ENCODE results near the gene CST9L.

Gene CST9L, protein sequence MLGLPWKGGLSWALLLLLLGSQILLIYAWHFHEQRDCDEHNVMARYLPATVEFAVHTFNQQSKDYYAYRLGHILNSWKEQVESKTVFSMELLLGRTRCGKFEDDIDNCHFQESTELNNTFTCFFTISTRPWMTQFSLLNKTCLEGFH

DNA sequence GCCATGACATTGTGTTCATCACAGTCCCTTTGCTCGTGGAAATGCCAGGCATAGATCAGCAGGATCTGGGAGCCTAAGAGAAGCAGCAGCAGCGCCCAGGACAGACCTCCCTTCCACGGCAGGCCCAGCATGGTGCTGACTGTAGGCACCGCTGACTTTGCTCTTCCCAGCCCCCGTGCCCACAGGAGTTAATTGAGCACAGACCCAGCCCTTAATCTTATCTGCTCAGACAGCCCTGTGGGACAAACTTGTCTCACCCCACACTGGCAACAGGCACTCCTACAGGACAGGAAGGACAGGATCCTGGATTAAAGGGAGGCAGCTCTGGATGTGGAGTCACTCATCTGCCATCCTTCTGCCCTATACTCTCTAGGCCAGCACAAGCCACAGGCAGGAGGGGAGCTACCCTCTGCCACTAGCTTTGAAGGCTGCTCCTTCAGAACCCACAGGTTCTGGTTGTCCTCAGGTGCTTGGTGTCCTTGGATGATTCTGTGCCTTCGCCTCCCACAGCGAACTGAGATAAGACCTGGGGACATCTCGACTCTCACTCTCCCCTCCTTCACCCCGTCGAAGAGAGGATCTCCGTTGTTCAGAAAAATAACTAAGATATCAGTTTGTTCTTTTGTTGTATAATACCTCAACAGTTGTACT, at the start of gene CST9L:
Gene CST9L (minus strand): TSS at position 165 of the 651 bp plus-strand sequence. CDS start 34 bp downstream, at position 131.
- DNase-seq, result no peak

DNA sequence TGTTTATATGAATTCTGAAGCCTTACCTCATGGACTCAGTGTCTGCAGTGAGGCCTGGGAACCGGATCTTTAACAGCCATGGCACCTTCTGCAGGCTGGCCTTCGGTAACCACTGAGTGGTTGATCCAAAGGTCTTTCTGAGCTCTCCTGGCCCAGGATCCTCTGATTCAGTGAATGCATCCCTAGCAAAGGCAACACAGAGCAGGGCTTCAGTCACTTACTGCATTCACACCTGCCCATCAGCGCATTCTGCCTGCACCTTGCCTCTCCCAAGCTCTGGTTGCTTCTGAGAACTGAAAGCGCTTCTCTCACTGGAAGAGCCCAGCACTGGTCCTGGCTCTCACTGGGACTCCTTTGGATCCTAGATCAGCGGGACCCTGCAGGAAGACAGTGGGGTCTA, 45.9 kb upstream of the CST9L start:
- DNase-seq, result no peak

DNA sequence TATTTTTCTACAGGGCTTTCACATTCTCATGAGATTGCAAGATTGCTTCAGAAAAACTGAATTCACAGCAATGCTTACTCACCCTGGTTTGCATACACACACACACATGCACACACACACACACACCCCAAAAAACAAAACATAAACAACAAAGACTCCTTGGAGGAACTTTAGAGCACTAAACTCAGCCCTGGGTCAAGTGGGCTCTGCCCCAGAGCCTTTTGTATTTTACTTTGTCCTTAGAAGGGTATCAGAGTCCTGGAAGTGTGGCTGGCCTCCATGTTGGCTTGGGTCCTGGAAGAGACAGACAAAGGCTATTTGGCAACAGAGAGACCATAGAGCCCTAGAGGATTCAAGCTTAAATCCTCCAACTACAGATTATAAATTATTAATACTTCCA, 45.4 kb upstream of the CST9L start:
- DNase-seq, result no peak

DNA sequence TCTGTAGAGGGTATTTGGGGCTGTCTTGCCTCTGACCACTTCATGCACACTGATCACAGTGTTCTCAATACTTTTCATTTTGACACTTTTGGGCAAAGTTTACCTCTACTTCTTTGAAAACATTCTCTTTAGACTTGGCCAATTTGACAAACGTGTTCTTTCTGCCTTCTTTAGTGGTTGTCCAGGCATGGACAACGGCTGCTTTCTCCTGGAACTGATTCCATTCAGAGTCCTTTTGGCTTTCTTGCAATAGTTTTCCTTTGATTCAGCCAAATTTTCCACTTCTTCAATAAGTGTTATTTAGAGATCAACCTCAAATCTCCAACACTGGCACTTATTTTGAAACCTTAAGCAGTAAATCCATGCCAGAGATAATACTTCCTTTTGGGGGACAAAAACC, 44.1 kb upstream of the CST9L start:
- no peak for DNase-seq

DNA sequence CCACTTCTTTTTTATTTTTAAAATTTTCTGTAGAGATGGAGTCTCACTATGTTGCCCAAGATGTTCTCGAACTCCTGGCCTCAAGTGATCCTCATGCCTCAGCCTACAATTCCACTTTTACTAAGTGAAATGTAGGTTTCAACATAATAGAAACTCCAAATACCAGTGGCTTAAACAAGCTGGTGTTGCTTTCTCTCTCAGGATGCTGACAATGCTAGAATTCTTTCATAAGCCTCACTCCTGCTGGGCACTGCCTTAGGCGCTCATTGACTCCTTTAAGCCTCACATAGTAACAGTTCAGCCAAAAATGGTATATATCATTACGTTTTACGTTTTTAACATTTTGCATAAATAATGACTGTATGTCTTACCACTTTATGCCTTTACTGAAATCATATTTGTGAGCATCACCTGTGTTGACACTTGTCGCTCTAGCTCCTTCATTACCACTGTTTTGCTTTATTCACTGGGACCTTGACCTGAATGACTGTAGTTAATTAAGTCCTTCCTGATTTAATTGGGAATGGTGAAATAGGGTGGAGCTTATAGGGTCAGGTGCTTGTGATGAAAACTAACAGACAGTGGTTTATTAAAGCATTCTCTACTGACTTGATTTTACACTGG, 41.3 kb upstream of the CST9L start:
- DNase-seq, result no peak

DNA sequence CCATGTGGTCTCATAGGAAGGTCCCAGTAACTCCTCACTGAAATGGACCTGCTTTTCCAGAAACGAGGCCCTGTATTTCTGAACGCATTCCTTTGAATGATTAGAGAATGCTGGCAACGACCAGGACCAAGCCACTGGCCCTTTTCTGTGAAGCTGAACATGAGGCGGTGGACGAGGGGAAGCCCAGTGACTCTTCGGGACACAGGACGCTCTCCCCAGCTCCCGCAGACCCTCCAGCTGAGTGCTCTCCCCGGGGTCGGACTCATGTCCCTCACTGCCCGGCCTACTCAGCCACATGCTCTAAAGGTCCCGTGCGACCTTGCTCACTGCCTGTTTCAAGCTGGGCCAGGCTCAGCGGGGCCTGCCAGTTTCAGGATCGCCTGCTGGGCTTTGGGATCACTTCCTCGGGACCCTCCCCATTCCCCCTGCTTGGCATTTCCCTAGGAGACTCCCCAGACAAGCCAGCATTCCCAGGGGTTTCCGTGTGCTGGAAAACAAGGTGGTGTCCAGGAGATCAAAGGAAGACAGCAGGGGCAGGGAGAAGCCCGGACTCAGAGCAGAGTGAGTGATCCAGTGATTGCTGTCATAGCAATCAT, 40.1 kb upstream of the CST9L start:
- DNase-seq, result no peak

DNA sequence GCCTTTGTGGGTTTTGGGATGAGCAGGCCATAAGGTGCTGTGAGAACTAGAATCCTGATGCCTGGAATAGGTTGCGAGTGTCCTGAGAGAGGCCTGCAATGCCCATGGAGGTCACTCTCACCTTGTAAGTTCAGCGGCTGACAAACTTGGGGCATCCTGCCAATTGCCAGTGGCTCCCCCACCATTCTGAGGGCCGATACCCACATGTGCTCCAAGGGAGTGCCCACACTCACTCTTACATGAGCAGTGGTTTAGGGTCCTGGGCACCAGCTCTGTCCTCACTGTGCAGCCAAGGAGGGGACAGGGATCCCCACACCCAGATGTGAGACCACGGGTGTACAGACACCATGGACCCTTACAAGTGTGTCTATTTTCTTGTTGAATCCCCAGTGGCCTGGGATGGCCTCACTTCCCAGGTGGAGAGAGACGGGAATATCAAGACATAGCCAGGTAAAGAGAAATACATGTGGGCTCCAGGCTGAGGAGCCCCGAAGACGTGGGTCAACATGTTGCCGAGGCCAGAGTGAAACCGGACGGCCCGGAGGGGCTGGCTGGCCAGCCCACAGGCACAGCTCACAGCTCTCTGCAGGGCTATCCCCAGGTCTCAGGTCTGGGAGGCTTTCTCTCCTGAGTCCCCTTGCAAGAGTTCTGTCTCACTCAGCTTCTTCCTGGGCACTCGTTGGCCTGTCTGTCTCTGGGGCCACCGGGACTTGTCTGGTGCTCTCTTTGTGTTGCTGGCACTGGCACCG, 39.4 kb upstream of the CST9L start:
- DNase-seq, result no peak

DNA sequence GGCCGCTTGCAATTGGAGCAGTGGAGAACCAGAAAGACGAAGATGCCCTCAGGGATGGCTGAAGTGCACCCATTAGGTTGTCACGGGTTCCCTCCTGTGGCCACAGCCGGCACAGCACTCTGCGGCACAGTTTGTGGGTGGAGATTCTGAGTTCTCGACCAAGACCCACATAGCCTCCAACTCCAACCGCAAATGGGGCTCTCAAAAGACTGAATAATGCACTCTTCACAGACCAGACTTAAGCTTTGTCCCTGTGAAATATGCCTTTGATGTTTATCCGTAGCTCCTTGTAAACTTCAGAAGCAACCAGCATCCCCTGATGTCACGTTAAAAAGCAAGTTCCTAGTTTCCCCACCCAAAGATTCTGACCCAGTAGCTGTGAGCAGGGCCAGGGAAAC, 38.4 kb upstream of the CST9L start:
- peak; percentile 61 for DNase-seq

DNA sequence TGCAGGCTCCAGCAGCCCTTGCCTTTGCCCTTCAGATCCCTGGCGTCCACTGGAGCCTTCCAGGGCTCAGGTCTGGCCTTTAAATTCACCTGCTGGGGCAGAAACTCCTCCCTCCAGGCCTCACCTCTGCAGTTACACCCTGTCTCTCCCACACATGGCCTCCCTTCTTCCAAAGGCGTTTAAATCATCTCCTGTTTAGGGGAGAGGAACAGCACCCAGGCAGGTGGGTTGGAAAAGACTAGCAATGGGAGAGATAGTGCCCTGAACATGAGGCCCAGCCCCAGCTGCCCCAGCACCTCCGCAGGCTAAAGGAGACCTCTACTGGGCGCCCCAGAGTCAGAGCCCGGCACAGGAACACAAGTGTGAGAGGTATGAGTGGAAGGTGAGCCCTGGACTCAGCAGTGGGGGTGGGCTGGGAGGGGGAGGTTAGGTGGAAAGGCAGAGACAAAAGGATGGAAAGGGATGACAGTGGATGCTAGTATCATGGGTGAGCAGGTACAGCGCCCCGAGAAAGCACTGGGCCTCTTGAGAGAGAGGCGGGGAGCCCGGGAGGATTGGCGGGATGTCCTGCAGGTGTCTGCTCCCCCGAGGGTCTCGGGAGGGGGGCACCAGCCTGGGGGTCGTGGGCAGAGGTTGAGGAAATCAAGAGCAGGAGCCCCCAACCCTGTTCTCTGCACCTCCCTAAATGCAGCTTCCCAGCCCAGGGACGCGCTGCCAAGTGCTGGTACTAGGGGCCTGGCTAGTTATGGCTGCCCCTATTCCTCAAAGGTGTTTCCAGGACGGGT, 37.8 kb upstream of the CST9L start, which contains the start of gene CST9:
Gene CST9 (minus strand): TSS at position 51 of the 785 bp plus-strand sequence. CDS start 53 bp downstream, outside the sequence.
- no peak for DNase-seq

DNA sequence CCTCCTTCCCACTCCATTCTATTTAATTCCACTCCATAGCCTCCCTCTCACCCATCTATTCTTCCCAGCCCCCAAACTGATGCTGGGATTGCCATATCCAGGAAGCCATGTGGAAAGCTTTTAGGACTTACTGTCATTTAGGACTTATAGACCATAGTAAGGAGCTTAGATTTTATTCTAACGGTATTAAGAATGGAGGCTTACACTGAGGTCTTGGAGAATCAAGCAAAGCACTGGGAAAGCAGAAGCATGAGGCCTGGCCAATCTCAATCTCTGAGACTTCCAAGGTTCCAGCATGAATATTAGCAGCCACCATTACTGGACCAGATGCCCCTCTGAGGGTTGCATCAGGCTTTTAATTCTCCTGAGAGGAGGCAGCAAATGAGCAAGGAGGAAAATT, 36.0 kb upstream of the CST9L start:
- DNase-seq, result no peak

DNA sequence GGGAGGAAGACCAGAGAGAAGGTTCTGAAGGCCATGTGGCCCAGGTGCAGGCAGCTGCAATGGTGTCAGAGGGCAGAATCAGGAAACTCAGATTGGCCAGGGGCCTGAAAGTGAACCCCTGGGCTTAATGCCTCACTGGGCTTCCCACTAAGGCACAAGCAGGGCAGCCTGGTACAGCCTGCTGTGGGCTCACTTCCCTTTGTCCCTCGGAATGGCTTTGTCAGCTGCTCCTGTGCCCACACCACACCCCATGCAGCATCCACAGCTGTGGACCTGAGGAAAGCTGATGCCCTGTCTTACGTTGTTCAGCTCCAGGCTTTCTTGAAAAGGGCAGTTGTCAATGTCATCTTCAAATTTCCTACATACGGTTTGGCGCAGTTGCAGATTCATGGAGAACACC, 35.0 kb upstream of the CST9L start:
- DNase-seq, result no peak

DNA sequence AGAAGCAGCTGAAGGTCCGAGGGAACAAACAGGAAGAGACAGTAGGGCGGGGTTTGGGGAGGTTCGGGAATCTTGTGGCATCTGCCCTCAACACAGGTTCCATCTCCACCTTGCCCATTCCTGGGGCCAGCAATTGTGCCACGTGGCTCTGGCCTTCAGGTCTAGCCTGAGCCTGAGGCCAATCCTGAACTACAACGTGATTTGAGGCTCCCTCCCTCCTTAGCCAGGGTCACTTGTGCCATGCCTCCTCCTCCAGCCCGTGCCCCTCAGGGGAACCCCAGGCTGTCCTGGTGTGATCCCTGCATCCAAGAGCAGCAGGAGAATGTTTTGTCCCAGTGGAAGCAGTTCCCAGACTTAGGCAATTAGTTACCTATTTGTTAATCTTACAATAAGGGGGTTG, 34.4 kb upstream of the CST9L start:
- DNase-seq, result no peak

DNA sequence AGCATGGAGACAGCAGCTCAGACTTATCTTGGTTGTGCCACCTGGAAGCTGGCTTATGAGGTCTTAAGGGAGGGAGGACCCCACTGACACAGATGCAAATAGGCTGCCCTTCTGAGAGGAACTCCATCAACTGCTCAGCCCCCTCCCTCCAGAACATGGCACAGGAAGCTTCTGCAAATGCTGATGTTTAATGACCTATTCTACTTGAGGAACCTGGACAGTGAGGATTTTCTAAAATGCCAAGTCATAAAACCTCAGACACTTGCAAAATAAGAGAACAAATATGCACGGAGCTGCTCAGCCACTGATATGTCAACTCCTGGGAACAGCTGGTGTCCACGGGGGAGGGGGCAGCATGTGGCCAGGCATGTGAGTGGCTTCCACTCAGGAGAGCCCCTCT, 34.0 kb upstream of the CST9L start:
- no peak for DNase-seq

DNA sequence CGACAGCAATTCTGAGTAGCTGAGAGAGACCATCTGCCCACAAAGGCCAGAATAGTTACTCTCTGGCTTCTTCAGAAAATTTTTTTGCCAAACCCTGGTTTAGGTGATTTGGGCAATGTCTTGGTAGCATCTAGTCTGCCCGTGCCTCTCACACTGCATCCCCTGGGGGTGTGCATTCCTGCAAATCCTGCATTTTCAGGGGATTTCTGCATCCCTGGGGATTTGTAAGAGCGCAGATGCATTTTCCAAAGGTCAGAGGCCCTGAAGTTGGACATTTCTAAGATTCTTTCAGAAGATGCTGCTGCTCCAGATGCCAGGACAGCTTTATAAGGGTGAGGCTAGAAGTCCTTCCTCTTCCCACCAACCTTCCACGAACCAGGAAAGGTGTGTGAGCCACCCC, 33.4 kb upstream of the CST9L start:
- no peak for DNase-seq

DNA sequence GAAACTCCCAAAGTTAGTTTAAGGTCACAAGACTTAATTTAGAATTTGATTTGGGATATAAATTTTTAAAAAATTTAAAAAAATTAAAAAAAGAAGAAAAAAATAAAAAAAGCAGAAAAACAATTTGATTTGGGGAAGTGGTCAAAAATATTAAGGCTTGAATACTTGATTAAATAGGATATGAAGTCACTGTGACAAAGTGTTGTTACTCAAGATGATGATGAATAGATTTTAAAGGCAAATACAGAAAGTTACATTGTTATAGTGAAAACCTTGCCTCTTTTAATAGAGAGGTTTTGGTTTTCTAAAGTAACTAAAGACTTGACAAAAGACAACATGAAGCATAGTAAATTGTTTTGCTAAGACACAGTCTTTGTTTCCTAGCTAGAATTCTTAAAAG, 30.2 kb upstream of the CST9L start:
- DNase-seq, result no peak

DNA sequence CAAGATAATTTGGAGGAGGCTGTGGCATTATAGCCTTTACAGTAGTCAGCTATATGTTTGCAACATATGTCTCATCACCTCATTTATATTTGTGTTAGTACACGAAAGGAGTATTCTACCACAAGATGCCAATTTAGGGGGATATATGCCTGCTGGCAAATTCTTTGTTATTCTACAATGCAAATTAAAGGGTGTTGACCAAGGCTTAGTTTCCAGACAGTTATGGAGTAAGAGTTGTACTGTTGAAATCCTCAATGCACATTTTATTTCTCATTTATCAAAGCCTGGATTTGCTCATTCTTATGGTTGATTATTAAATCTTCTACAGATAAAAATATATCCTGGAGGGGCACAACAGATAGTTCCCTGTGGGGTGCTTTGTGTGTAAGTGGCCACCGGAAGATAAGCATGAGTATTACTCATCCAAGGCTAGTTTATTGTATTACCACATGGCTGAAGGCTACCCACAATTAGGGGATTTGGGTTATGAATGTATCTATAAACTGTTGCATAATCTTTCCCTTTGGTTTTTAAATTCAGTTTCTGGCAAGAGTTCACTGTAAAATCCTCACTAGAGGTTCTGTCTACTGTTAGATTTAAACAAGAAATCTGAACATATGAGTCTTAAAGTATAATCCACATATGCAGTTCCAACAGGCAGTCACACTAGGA, 28.4 kb upstream of the CST9L start:
- DNase-seq, result no peak

DNA sequence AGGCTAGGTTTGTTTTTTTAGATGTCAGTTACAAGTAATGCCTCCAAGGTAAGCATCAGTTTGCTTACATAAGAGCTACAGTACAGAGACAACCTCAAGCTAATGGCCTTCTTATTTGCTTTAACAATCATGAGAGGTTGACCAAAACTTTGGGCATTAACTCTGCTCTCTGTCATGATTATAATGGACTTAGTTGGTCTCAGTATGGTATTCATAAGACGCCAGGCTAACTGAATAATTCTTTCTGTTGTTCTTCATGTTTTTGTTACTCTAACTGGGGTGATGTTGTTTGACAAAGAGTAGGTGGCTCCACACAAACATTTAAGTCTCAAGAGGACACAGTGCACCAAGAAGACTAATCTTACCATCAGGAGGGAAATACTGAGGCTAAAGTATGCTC, 27.7 kb upstream of the CST9L start:
- no peak for DNase-seq

DNA sequence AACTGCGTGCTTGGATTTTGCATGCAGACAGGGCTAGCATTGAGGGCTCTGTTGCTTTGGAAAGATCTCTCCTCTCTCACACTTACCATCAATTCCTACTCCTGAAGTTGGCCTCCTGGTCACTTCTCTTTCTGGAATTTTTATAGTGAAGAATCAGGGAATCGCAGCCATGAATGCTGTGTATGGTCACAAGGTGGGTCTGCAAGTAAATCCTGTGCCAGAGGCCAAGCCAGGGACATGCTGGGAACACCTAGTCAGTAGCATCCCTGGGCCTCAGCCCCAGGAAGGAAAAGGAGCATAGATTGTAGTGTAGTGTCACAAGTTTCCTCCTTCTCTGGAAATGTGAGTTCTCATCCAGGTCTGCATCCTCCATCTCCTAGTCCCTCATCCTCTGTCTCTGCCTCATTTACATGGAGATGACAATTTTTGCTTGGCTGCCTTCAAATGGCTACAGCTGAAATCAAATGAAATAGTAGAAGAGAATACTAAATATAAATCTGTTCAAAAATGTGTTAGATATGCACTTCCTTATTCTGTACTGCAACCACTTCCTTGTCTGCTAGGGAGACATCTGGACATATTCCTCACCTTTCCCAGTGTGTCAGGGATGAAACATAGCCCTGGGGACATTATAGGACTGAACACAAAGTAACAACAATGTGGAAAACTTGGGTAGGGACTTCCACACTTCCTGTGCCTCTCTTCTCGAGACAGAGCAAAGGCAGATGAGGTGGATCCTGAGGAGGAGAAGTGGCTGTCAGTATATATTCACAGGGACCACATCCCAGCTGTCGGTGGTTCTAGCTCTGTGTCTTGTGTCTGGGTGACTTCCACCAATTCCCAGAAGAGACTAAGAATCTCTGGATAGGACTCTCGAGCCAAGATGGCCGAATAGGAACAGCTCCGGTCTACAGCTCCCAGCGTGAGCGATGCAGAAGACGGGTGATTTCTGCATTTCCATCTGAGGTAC, 20.4 kb upstream of the CST9L start:
- DNase-seq, result no peak

DNA sequence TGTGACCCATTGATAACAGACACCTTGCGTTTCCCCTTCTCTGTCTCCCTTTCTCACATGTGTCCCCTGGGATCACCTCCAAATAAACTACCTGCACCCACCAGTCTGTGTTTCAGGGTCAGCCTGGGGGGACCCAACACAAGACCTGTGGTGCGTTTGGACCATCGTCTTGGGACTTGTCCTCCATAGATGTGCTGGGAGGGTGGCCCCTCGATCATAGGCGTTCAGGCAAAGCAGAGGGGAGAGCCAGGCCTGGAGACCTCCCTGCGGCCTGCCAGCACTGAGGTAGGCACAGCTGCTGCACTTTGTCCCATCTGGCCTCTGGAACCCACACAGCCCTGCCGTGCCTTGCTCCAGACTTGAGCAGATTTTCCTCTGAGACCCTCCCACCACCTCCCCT, 19.3 kb upstream of the CST9L start:
- DNase-seq, result no peak

DNA sequence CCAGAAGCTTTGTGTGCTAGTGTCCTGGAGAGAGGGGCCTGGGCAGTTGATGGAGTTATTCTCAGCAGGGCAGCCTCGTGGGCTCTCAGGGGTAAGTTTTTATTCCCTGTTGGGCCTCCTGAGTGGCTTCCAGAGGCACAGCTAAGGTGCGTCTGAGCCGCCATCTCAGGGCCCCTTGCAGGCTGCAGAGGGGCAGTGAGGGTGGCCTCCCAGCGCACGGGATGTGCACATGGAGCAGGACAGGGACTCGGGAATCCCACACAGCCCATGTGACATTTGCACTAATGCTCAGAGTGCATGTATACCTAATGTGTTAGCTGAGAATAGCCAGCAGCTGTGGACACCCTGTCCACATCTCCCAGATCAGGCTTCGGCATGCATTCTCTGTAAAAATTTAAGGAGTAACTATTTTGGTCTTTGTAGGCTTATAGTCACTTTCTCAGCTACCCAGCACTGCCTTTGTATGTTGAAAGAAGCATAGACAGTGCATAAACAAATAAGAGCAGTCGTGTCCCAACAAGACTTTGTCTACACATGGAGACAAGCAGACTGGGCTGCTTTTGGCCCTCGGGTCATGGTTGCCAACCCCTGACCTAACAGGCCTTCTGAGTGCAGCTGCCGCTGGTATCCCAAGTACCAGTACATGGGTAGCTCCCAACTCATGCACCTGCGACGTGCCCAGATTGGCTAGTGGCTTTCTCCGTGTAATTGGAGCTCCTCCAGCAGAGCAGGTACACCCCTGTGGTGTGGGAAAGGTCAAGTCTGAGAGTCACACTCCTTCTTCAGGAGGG, 18.6 kb upstream of the CST9L start:
- no peak for DNase-seq
